ENCODE data around the gene SGSM2. TPM values are rescaled to one million over a fixed set of nuclear protein-coding genes. Genes with fewer than 3 reads are reported as not detected.
"Not testable (repeated sequence)": the region's sequence is repeated elsewhere in the genome, so short reads cannot be mapped to it uniquely, and the experiment has no call there.

The SGSM2 gene
- total RNA-seq, 1 donor from 2014 or later, result 55.4 TPM

- Histone ChIP-seq H3K4me3 (no peak overlapping the region), H3K9me3 (no peaks in the 10 kb centered on the region), H3K27me3 (ENCODE audit: low read depth) (no peaks in the 10 kb centered on the region), H3K27ac (no peak overlapping the region), H3K36me3 (peaks cover 4% of the 10 kb centered on the region), H3K4me1 (peaks cover 28% of the 10 kb centered on the region)
- ATAC-seq, result no peak
- TF ChIP-seq, protein P1, sequence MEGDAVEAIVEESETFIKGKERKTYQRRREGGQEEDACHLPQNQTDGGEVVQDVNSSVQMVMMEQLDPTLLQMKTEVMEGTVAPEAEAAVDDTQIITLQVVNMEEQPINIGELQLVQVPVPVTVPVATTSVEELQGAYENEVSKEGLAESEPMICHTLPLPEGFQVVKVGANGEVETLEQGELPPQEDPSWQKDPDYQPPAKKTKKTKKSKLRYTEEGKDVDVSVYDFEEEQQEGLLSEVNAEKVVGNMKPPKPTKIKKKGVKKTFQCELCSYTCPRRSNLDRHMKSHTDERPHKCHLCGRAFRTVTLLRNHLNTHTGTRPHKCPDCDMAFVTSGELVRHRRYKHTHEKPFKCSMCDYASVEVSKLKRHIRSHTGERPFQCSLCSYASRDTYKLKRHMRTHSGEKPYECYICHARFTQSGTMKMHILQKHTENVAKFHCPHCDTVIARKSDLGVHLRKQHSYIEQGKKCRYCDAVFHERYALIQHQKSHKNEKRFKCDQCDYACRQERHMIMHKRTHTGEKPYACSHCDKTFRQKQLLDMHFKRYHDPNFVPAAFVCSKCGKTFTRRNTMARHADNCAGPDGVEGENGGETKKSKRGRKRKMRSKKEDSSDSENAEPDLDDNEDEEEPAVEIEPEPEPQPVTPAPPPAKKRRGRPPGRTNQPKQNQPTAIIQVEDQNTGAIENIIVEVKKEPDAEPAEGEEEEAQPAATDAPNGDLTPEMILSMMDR (IDR thresholded peaks at IDR 0.05), result no peak
- intact Hi-C loops (cut with DNase I), result no loop called here
- no peak for DNase-seq
These were observed 32.4 kb upstream of the SGSM2 start for GRCh38 chr17:2304931-2305330.

- TF ChIP-seq, protein P1 (IDR thresholded peaks at IDR 0.05), result no peak
- ATAC-seq, result no peak
- Histone ChIP-seq H3K4me3 (no peak overlapping the region), H3K36me3 (no peaks in the 10 kb centered on the region), H3K4me1 (peaks cover 3% of the 10 kb centered on the region), H3K27ac (no peak overlapping the region), H3K9me3 (no peaks in the 10 kb centered on the region), H3K27me3 (ENCODE audit: low read depth) (no peaks in the 10 kb centered on the region)
- intact Hi-C loops (cut with DNase I), result no loop called here
- no peak for DNase-seq
These were observed 27.8 kb upstream of the SGSM2 start for GRCh38 chr17:2309338-2310154.

- Histone ChIP-seq H3K4me3 (no peak overlapping the region), H3K9me3 (no peaks in the 10 kb centered on the region), H3K4me1 (no peaks in the 10 kb centered on the region), H3K27ac (no peak overlapping the region), H3K36me3 (no peaks in the 10 kb centered on the region), H3K27me3 (ENCODE audit: low read depth) (no peaks in the 10 kb centered on the region)
- DNase-seq, result no peak
- intact Hi-C loops (cut with DNase I), result no loop called here
- TF ChIP-seq, protein P1 (IDR thresholded peaks at IDR 0.05), result no peak
- ATAC-seq, result no peak
These were observed 24.6 kb upstream of the SGSM2 start for GRCh38 chr17:2312736-2313135.

DNA sequence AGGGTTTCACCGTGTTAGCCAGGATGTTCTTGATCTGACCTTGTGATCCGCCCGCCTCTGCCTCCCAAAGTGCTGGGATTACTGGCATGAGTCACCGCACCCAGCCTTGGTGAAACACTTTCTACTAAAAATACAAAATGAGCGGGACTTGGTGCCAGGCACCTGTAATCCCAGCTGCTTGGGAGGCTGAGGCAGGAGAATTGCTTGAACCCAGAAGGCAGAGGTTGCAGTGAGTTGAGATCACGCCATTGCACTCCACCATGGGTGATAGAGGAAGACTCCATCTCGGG is 20.4 kb upstream of the SGSM2 start:
- H3K27me3 ChIP-seq (ENCODE audit: low read depth); H3K9me3 ChIP-seq; DNase-seq; H3K27ac ChIP-seq; H3K4me1 ChIP-seq; ATAC-seq; H3K4me3 ChIP-seq; intact Hi-C loops (cut with DNase I); H3K36me3 ChIP-seq: not testable (repeated sequence)

- intact Hi-C loops (cut with DNase I), result no loop called here
- TF ChIP-seq, protein P1 (IDR thresholded peaks at IDR 0.05), result no peak
These were observed 19.5 kb upstream of the SGSM2 start for GRCh38 chr17:2317796-2318195.

DNA sequence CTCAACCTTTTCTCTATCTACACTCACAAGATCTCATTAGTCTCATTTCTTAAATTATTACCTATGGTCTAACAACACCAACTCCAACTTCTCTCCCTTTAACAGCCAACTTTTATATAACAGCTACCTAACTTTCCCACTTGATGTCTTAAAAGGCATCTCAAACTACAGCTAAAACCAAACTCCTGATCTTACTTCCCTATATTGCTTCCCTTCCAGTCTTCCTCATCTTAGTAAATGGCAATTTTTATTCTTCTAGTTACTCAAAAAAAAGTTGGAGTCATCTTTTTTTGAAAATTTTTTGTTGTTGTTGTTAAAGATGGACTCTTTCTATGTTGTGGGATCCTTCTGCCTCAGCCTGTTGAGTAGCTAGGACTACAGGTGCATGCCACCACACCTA is 18.2 kb upstream of the SGSM2 start:
- Histone ChIP-seq H3K9me3 (no peaks in the 10 kb centered on the region), H3K4me3 (no peak overlapping the region), H3K36me3 (peaks cover 28% of the 10 kb centered on the region), H3K27ac (no peak overlapping the region), H3K27me3 (ENCODE audit: low read depth) (no peaks in the 10 kb centered on the region), H3K4me1 (no peaks in the 10 kb centered on the region)
- ATAC-seq (no peak), DNase-seq (no peak)
- TF ChIP-seq, protein P1 (IDR thresholded peaks at IDR 0.05), result no peak
- intact Hi-C loops (cut with DNase I), result no loop called here

More at GRCh38 chr17:2317796-2318195, 19.5 kb upstream of the SGSM2 start:
- Histone ChIP-seq H3K27me3 (ENCODE audit: low read depth) (no peaks in the 10 kb centered on the region), H3K4me1 (no peaks in the 10 kb centered on the region), H3K4me3 (no peak overlapping the region), H3K36me3 (peaks cover 16% of the 10 kb centered on the region), H3K27ac (no peak overlapping the region), H3K9me3 (no peaks in the 10 kb centered on the region)
- ATAC-seq (no peak), DNase-seq (no peak)

Data from lower lobe of right lung (tissue), 2 donors.